Activated CD8-positive, alpha-beta memory T cell treated with anti-CD3 and anti-CD28 coated beads, Interleukin-2, amount 10 ng/mL, durations not matched to agents 7 days and 5 days (primary cell): ENCODE results near the gene SPRED3. TPM values are rescaled to one million over a fixed set of nuclear protein-coding genes. Genes with fewer than 3 reads are reported as not detected.
A peak's percentile ranks its signal among the peaks of the same experiment; 100 is the strongest.
"Not testable (repeated sequence)": the region's sequence is repeated elsewhere in the genome, so short reads cannot be mapped to it uniquely, and the experiment has no call there.

ENCODE experiments used
- ATAC-seq: fragments of 150-1000 bp; cut with Tn5 transposase; one replicate; pipeline ENCODE4 v1.10.0; 2021; ENCODE audit warnings: moderate library complexity
- CTCF ChIA-PET: fragments of 350-600 bp; sonication (Branson Sonifier 250); formaldehyde crosslinking; loops from one replicate; lab custom pipeline; 2021; ENCODE audit warnings: antibody characterized with exemption; lab: Charles Lee
- DNase-seq: peaks from one replicate; pipeline ENCODE4 v3.0.0-alpha.2; 2020
- H3K27ac Mint-ChIP-seq: one replicate; pipeline ENCODE4 v1.8.0; 2021; ENCODE audit warnings: mild to moderate bottlenecking, mixed read lengths
- H3K27me3 Mint-ChIP-seq: one replicate; pipeline ENCODE4 v1.8.0; 2021; ENCODE audit warnings: mixed read lengths
- H3K36me3 Mint-ChIP-seq: one replicate; pipeline ENCODE4 v1.8.0; 2021; ENCODE audit warnings: mild to moderate bottlenecking, mixed read lengths
- H3K4me1 Mint-ChIP-seq: one replicate; pipeline ENCODE4 v1.8.0; 2021; ENCODE audit warnings: mixed read lengths
- H3K4me3 Mint-ChIP-seq: one replicate; pipeline ENCODE4 v1.8.0; 2021; ENCODE audit warnings: mild to moderate bottlenecking, moderate library complexity, mixed read lengths
- H3K9me3 Mint-ChIP-seq: one replicate; pipeline ENCODE4 v1.8.0; 2022; ENCODE audit warnings: low read depth, mixed read lengths
- total RNA-seq, 2 experiments: library from RNA; stranded (reverse); gene quantifications; one replicate each; pipeline ENCODE4 v1.2.3, GENCODE V29; 2021

Gene SPRED3
- total RNA-seq: under 1 TPM; 0.84 to 0.93 TPM

DNA sequence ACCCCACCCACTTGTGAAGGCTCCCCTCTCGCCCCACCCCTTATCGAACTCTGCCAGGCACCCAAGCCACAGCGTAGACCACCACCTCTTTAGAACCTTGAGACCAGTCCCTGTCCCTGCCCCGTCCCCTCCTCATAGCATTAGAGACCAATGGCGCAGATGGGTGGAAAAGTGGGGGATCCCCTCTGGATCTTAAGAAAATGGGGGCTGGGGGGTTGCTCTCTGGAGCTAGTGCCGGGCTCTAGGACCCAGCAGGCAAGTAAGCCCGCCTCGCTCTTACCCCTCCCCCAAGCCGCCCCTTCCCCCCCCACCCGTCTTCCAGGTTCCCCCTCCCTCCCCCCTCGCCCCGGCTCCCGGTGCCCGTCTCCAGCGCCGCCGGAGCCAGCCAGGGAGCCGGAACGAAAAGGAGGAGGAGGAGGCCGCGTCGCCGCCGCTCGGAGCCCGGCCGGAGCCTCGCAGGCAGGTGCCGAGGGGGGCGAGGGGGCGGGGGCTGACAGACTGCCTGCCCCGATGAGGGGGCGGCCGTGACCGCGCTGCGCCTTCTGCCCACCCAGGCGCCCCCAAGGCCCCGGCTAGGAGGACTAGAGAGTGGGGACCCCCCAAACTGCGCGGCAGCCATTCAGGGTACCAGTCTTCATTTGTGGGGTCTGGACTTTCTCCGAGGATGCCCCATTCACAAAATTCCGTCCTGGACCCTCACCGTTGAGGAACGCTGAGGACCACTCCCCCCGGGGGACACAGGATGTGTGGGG, at the start of gene SPRED3:
Gene SPRED3 (plus strand): TSS at position 349 of the 752 bp plus-strand sequence. CDS start 1,606 bp downstream, outside the sequence.
- Mint-ChIP-seq H3K9me3 (no peaks in the 10 kb centered on the region), H3K4me3 (peak within 1 kb of the TSS; percentile 70), H3K27me3 (peaks cover 41% of the 10 kb centered on the region), H3K4me1 (peaks cover 16% of the 10 kb centered on the region), H3K36me3 (peaks cover 4% of the 10 kb centered on the region), H3K27ac (peak within 1 kb of the TSS; percentile 44)
- no peak for DNase-seq
- CTCF ChIA-PET: interaction anchor here (0.6 to 2.3 kb wide), 7 partner anchors 14 to 542 kb away, joined by 3 to 17 read pairs (median 3); partner anchors contain the start of genes FAM98C, MRPS12, PSMD8 and SARS2
- no peak for ATAC-seq

- CTCF ChIA-PET: interaction anchor here (1.0 to 5.3 kb wide), 2 partner anchors 36 to 95 kb away, joined by 3 to 46 read pairs; partner anchors contain the start of gene PSMD8
- H3K4me3 Mint-ChIP-seq, H3K36me3 Mint-ChIP-seq, ATAC-seq, H3K9me3 Mint-ChIP-seq, DNase-seq, H3K27me3 Mint-ChIP-seq, H3K27ac Mint-ChIP-seq: not testable (repeated sequence)
- peaks cover 12% of the 10 kb centered on the region for H3K4me1 Mint-ChIP-seq
These were observed 49.5 kb upstream of the SPRED3 start for GRCh38 chr19:38339011-38339410.

DNA sequence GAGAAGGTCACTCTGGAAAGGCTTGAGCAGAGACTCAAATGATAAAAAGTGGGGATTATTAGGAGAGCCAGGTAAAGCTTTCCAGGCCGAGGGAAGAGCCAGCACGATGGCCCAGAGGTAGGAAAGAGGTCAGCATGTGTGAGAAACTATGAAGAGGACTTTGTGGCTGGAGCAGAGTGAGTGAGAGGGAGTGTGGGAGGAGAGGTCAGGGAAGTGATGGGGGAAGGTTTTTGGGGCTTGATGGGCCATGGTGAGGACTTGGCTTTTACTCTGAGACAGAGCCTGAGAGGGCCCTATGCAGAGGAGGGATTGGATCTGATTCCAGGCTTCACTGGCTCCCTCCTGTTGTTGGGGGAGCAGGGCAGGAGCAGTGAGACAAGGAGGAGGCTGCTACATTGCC, 47.6 kb upstream of the SPRED3 start:
- Mint-ChIP-seq H3K36me3 (no peaks in the 10 kb centered on the region), H3K27ac (no peak overlapping the region), H3K9me3 (no peaks in the 10 kb centered on the region), H3K4me1 (peaks cover 12% of the 10 kb centered on the region), H3K4me3 (no peak overlapping the region), H3K27me3 (no peaks in the 10 kb centered on the region)
- ATAC-seq: no peak
- CTCF ChIA-PET: no interaction called here
- no peak for DNase-seq

DNA sequence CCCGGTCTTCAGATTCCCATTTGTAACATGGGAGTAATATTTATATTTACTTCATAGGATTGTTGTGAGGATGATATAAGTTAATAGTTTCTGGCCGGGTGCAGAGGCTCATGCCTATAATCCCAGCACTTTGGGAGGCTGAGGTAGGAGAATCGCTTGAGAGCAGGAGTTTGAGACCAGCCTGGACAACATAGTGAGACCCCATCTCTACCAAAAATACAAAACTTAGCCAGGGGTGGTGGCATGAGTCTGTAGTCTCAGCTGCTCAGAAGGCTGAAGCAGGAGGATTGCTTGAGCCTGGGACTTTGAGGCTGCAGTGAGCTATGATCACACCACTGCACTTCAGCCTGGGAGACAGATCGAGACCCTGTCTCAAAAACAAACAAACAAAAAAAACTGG, 41.7 kb upstream of the SPRED3 start:
- Mint-ChIP-seq H3K9me3 (no peaks in the 10 kb centered on the region), H3K27me3 (no peaks in the 10 kb centered on the region), H3K4me3 (no peak overlapping the region)

DNA sequence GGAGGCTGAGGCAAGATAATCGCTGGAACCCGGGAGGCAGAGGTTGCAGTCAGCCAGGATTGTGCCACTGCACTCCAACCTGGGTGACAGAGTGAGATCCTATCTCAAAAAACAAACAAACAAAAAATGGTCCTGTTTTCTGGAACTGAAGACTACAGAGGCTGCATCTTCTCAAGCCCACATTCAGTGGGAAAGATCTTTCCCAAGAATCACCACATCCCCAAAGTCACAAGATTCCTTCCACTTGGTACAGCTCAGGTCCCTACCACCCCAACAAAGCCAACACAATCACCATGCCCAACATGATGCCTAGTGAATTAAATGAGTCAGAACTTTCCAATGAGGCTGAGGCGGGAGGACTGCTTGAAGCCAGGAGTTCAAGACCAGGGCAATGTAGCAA, 37.6 kb upstream of the SPRED3 start:
- CTCF ChIA-PET: no interaction called here
- DNase-seq: no peak
- ATAC-seq: no peak
- no peaks in the 10 kb centered on the region for H3K9me3 Mint-ChIP-seq
- H3K27ac Mint-ChIP-seq: no peak overlapping the region
- H3K4me3 Mint-ChIP-seq: no peak overlapping the region
- H3K36me3 Mint-ChIP-seq: no peaks in the 10 kb centered on the region
- H3K4me1 Mint-ChIP-seq: no peaks in the 10 kb centered on the region
- peaks cover 3% of the 10 kb centered on the region for H3K27me3 Mint-ChIP-seq

More for the DNA sequence above, 41.7 kb upstream of the SPRED3 start:
- ATAC-seq: no peak
- Mint-ChIP-seq H3K4me1 (no peaks in the 10 kb centered on the region), H3K27ac (no peak overlapping the region), H3K36me3 (no peaks in the 10 kb centered on the region)
- CTCF ChIA-PET: interaction anchor here (1.3 kb wide), 1 partner anchor 114 kb away, joined by 3 read pairs; no protein-coding TSS in a partner anchor
- DNase-seq: no peak

DNA sequence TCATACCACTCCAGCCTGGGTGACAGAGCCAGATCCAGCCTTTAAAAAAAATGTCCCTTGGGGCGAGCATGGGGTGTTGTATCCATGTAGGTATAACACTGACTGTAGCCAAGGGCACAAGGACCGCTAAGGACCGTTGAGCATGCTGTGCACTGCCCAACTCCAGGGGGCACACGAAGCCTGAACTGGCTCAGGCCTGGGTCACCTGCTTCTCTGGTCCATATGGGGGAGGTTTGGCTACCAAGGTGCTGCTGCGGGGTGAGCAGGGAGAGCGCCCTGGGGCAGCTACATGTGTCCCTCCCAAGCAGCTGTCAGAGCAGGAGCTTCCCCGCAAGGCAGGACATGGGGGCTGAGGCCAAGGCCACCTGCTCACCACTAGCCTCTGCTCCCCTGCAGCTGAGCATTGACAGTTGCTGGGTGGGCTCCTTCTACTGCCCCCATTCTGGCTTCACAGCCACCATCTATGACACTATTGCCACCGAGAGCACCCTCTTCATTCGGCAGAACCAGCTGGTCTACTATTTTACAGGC, 36.6 kb upstream of the SPRED3 start:
- CTCF ChIA-PET: no interaction called here
- H3K9me3 Mint-ChIP-seq: no peaks in the 10 kb centered on the region
- no peak overlapping the region for H3K4me3 Mint-ChIP-seq

GRCh38 chr19:38352611-38353010, 35.9 kb upstream of the SPRED3 start:
- no peaks in the 10 kb centered on the region for H3K36me3 Mint-ChIP-seq
- ATAC-seq: no peak

More for the DNA sequence above, 36.6 kb upstream of the SPRED3 start:
- H3K36me3 Mint-ChIP-seq: no peaks in the 10 kb centered on the region
- H3K27me3 Mint-ChIP-seq: peaks cover 3% of the 10 kb centered on the region
- H3K27ac Mint-ChIP-seq: no peak overlapping the region
- no peaks in the 10 kb centered on the region for H3K4me1 Mint-ChIP-seq
- DNase-seq (no peak), ATAC-seq (no peak)

DNA sequence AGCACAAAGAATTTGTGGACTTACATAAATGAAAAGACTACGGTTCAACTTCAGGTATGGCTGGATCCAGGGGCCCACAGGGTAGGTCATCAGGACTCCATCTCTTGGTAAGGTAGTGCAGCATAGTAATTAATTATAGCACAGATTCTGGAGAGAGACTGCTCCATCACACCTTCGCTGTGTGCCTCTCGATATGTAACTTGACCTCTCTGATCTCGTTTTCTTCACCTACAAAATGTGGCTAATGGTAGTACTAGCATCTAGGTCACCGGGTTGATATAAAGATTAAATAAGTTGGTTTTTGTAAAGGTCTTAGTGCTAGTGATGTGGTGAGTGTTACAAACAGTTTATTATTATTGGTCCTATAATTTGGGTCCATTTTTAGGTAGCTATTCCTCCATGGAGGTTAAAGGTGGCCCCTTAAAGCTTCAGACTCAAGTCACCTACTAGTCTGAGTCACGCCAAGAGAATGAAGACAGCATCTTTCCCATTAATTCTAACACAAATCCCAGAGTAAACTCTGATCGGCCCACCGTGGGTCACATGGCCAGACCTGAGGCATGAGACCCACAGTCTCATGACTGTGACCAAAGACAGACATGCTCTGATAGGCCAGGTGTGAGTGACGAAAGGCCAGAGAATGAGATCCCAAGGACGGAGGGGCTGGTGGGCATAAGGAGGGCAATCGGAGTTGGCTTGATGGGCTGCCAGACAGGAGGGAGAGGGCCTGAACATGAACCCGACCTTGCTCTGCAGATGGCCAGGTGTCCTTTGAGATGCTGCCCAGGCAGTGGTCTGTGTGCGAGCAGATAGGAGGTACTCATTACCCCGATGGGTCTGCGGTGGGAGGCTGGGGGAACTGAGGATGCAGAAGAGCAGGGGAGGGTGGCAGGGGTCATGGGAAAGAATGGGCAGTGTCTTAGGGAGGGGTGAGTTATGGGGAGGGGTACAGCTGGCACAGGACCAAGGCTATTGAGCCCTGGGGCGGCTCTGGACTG, 32.5 kb upstream of the SPRED3 start:
- CTCF ChIA-PET: no interaction called here
- Mint-ChIP-seq H3K9me3 (no peaks in the 10 kb centered on the region), H3K36me3 (no peaks in the 10 kb centered on the region), H3K4me1 (peaks cover 1% of the 10 kb centered on the region), H3K4me3 (no peak overlapping the region), H3K27ac (no peak overlapping the region), H3K27me3 (peaks cover 26% of the 10 kb centered on the region)
- DNase-seq (no peak), ATAC-seq (no peak)

More at GRCh38 chr19:38352611-38353010, 35.9 kb upstream of the SPRED3 start:
- Mint-ChIP-seq H3K4me3 (no peak overlapping the region), H3K27me3 (peaks cover 3% of the 10 kb centered on the region), H3K4me1 (no peaks in the 10 kb centered on the region), H3K9me3 (no peaks in the 10 kb centered on the region), H3K27ac (peak overlapping the region; percentile 18)
- no peak for DNase-seq
- CTCF ChIA-PET: no interaction called here

GRCh38 chr19:38358071-38358470, 30.4 kb upstream of the SPRED3 start:
- ATAC-seq: no peak
- Mint-ChIP-seq H3K9me3 (no peaks in the 10 kb centered on the region), H3K4me3 (no peak overlapping the region), H3K27ac (no peak overlapping the region), H3K4me1 (peaks cover 16% of the 10 kb centered on the region), H3K27me3 (peaks cover 28% of the 10 kb centered on the region), H3K36me3 (no peaks in the 10 kb centered on the region)
- DNase-seq: no peak
- CTCF ChIA-PET: interaction anchor here (2.3 kb wide), 1 partner anchor 22 kb away, joined by 6 read pairs; the partner anchor contains the start of gene CATSPERG

DNA sequence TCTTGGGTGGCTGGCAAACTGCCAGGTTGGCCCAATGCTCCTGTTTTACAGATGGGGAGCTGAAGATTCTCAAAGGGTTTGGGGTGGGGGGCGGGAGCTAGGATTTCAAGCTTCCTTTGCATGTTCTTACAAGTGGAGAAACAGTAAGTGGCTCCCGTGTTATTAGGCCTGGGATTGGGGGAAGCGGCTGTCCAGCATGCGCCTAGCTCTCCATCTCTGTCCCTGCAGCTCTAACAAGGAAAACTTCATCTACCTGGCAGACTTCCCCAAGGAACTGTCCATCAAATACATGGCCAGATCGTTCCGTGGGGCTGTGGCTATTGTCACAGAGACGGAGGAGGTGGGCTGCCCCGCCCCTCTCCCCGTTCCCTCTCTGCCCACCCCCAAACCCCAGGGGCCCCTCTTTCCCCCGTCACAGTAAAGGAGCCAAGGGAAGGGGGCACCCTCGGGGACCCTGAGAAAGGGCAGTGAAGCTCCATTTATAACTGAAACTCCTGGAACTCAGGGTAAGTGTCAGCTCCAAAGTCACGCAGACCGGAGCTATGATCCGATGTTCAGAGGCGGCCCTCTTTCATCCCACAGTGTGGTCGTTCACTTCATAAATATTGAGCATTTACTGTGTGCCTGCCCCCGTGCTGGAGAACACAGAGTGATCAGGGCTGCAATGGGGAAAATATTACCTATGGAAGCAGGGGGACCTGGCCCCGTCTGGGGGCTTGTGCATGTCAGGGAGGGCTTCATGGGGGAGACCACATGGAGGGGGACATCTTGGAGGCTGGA, 29.1 kb upstream of the SPRED3 start:
- H3K9me3 Mint-ChIP-seq: no peaks in the 10 kb centered on the region
- no peak for DNase-seq
- no peak overlapping the region for H3K4me3 Mint-ChIP-seq
- peaks cover 28% of the 10 kb centered on the region for H3K27me3 Mint-ChIP-seq
- ATAC-seq: no peak
- no peaks in the 10 kb centered on the region for H3K36me3 Mint-ChIP-seq
- H3K4me1 Mint-ChIP-seq: peaks cover 20% of the 10 kb centered on the region
- H3K27ac Mint-ChIP-seq: no peak overlapping the region
- CTCF ChIA-PET: no interaction called here

DNA sequence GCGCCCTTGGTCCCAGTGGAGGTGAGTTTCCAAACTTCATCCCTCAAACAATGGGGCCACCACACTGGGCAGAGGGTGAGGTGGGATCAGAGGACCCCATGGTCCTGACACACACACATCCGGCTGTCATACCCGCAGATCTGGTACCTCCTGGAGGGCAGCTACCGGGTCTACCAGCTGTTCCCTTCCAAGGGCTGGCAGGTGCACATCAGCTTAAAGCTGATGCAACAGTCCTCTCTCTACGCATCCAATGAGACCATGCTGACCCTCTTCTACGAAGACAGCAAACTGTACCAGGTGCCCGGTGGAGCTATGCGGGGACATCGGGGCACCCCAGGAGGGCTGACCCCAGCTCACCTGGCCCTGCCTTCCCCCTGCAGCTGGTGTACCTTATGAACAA, 28.1 kb upstream of the SPRED3 start:
- H3K27me3 Mint-ChIP-seq: peaks cover 28% of the 10 kb centered on the region
- ATAC-seq (no peak), DNase-seq (no peak)
- CTCF ChIA-PET: interaction anchor here (0.6 to 1.1 kb wide), 4 partner anchors 29 to 217 kb away, joined by 3 to 4 read pairs (median 4); partner anchors contain the start of gene FAM98C
- no peak overlapping the region for H3K27ac Mint-ChIP-seq
- H3K4me1 Mint-ChIP-seq: peaks cover 20% of the 10 kb centered on the region
- no peak overlapping the region for H3K4me3 Mint-ChIP-seq
- no peaks in the 10 kb centered on the region for H3K36me3 Mint-ChIP-seq
- no peaks in the 10 kb centered on the region for H3K9me3 Mint-ChIP-seq

- DNase-seq: no peak
- no peak for ATAC-seq
- Mint-ChIP-seq H3K36me3 (no peaks in the 10 kb centered on the region), H3K9me3 (no peaks in the 10 kb centered on the region), H3K27me3 (peaks cover 28% of the 10 kb centered on the region), H3K4me1 (peaks cover 20% of the 10 kb centered on the region), H3K27ac (no peak overlapping the region), H3K4me3 (peak overlapping the region; percentile 82)
- CTCF ChIA-PET: interaction anchor here (0.6 to 2.1 kb wide), 6 partner anchors 25 to 695 kb away, joined by 3 to 8 read pairs (median 4); partner anchors contain the start of genes CATSPERG and FAM98C
These were observed 27.5 kb upstream of the SPRED3 start for GRCh38 chr19:38360839-38361631.
